Subcutaneous abdominal adipose tissue (tissue), 5 donors: ENCODE measurements around the gene TAF13.
A peak's percentile ranks its signal among the peaks of the same experiment; 100 is the strongest.

Experiments used
- H3K27ac ChIP-seq: one replicate; pipeline ENCODE4 v1.7.0; 2013; ENCODE audit warnings: low read depth, mild to moderate bottlenecking, inconsistent platforms, low read length, moderate library complexity
- H3K27me3 ChIP-seq, 5 donors: one replicate each; pipeline ENCODE4 v1.7.0; 2013; ENCODE audit warnings: low read length in 5 of 5, inconsistent platforms in 1 of 5; ENCODE audit not compliant: control insufficient read depth in 5 of 5, insufficient read depth in 4 of 5
- H3K36me3 ChIP-seq, 5 donors: one replicate each; pipeline ENCODE4 v1.7.0; 2013; ENCODE audit warnings: low read length in 5 of 5; ENCODE audit not compliant: control insufficient read depth in 5 of 5, insufficient read depth in 5 of 5
- H3K4me1 ChIP-seq, 5 donors: one replicate each; pipeline ENCODE4 v1.7.0; 2013; ENCODE audit warnings: low read length in 5 of 5, mild to moderate bottlenecking in 3 of 5, moderate library complexity in 1 of 5; ENCODE audit not compliant: control insufficient read depth in 5 of 5, insufficient read depth in 5 of 5
- H3K4me3 ChIP-seq, 5 donors: one replicate each; pipeline ENCODE4 v1.7.0; 2013; ENCODE audit warnings: low read length in 5 of 5, low read depth in 1 of 5
- H3K9ac ChIP-seq, 5 donors: one replicate each; pipeline ENCODE4 v1.7.0; 2013; ENCODE audit warnings: low read length in 5 of 5, mild to moderate bottlenecking in 4 of 5, moderate library complexity in 3 of 5
- H3K9me3 ChIP-seq, 5 donors: one replicate each; pipeline ENCODE4 v1.7.0; 2013; ENCODE audit warnings: low read length in 5 of 5; ENCODE audit not compliant: control insufficient read depth in 5 of 5
- donor health status: healthy.
- donor health status: healthy.
- donor health status: healthy.
- donor health status: healthy.
- donor health status: healthy.

TAF13 gene

DNA sequence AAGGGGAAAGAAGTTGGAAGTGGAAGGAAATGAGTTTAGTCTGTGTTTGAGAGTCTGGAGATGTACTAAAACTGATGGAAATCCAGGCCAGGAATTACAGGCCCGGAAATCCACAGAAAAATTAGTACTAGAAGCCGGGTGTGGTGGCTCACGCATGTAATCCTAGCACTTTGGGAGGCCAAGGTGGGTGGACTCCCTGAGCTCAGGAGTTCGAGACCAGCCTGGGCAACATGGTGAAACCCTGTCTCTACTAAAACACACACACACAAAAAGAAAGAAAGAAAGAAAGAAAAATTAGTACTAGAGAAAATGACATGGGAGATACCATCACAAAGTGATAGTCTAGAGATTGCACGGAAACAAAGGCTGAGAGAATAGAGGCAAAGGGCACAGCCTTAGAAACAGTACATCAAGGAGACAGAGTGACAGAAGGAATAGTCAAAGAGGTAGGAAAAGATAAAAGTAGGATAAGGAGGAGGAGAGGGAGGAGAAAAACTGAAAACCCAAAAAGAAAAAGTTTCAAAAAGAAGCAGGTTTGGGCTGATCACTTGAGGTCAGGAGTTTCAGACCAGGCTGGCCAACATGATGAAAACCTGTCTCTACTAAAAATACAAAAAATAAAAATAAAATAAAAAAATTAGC, 4.8 kb upstream of the TAF13 start:
- H3K36me3 ChIP-seq: no peaks in the 10 kb centered on the region
- peak overlapping the region; percentile 78 for H3K27ac ChIP-seq
- H3K9me3 ChIP-seq: no peaks in the 10 kb centered on the region
- peak overlapping the region in 1 of 5 donors; percentile 16 for H3K4me3 ChIP-seq
- peaks cover 0 to 16% (median 15%) of the 10 kb centered on the region in 5 donors for H3K4me1 ChIP-seq
- H3K9ac ChIP-seq: peak overlapping the region in 1 of 5 donors; percentile 4
- no peaks in the 10 kb centered on the region for H3K27me3 ChIP-seq

- Histone ChIP-seq H3K4me3 (no peak overlapping the region), H3K4me1 (peaks cover 0 to 27% (median 24%) of the 10 kb centered on the region in 5 donors), H3K9me3 (no peaks in the 10 kb centered on the region), H3K27me3 (no peaks in the 10 kb centered on the region), H3K9ac (no peak overlapping the region), H3K27ac (peak overlapping the region; percentile 78), H3K36me3 (no peaks in the 10 kb centered on the region)
Measured at GRCh38 chr1:109079240-109079622, 3.4 kb upstream of the TAF13 start.

- H3K9ac ChIP-seq: no peak overlapping the region
- H3K27ac ChIP-seq: no peak overlapping the region
- H3K27me3 ChIP-seq: no peaks in the 10 kb centered on the region
- peaks cover 0 to 27% (median 24%) of the 10 kb centered on the region in 5 donors for H3K4me1 ChIP-seq
- H3K9me3 ChIP-seq: no peaks in the 10 kb centered on the region
- no peak overlapping the region for H3K4me3 ChIP-seq
- no peaks in the 10 kb centered on the region for H3K36me3 ChIP-seq
Measured at GRCh38 chr1:109078317-109078716, 2.5 kb upstream of the TAF13 start.

DNA sequence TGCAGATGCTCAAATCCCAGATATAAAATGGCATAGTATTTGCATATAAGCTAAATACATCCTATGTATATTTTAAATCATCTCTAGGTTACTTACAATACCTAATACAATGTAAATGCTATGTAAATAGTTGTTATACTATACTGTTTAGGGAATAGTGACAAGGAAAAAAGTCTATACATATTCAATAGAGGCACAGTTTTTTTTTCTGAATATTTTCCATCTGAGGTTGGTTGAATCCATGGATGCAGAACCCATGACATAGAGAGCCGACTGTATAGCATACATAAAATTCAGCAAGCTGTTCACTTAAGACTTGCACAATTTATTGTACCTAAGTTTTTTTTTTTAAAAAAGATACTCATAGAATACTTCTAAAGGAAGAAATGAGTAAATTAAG, 6.5 kb downstream of the TAF13 start:
- H3K9me3 ChIP-seq: no peaks in the 10 kb centered on the region
- H3K4me3 ChIP-seq: no peak overlapping the region
- H3K4me1 ChIP-seq: peaks cover 0 to 6% (median 0%) of the 10 kb centered on the region in 5 donors
- H3K36me3 ChIP-seq: peaks cover 12 to 43% (median 24%) of the 10 kb centered on the region in 5 donors
- no peak overlapping the region for H3K27ac ChIP-seq
- H3K27me3 ChIP-seq: no peaks in the 10 kb centered on the region
- H3K9ac ChIP-seq: no peak overlapping the region

DNA sequence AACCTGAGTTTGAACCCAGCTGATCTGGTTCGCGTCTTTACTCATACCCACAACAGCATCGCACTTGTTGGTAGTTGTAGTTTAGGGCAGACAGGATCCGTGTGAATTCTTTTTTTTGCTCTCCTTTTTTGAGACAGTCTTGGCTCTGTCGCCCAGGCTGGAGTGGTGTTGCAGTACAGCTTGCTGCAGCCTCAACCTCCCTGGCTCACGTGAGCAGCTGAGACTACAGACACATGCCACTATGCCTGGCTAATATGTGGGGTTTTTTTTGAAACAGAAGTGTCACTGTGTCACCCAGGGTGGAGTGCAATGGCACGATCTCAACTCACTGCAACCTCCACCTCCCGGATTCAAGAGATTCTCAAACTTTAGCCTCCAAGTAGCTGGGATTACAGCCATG, 7.9 kb downstream of the TAF13 start:
- no peak overlapping the region for H3K9ac ChIP-seq
- H3K27me3 ChIP-seq: no peaks in the 10 kb centered on the region
- H3K9me3 ChIP-seq: no peaks in the 10 kb centered on the region
- H3K36me3 ChIP-seq: peaks cover 15 to 51% (median 29%) of the 10 kb centered on the region in 5 donors
- H3K27ac ChIP-seq: no peak overlapping the region
- peaks cover 0 to 6% (median 0%) of the 10 kb centered on the region in 5 donors for H3K4me1 ChIP-seq
- H3K4me3 ChIP-seq: no peak overlapping the region

DNA sequence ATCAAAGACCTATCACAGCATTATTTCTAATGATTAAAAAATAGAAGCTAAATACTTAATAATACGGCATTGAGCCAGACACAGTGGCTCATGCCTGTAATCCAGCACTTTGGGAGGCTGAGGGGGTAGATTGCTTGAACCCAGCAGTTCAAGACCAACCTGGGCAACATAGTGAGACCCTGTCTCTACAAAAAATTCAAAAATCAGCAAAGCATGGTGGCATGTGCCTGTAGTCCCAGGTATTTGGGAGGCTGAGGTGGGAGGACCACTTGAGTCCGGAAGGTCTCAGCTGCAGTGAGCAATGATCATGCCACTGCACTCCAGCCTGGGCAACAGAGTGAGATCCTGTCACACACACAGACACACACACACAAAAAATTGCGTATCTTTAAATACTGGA, 10.7 kb downstream of the TAF13 start:
- Histone ChIP-seq H3K27me3 (no peaks in the 10 kb centered on the region), H3K36me3 (peaks cover 20 to 48% (median 27%) of the 10 kb centered on the region in 5 donors), H3K4me3 (no peak overlapping the region), H3K9ac (no peak overlapping the region), H3K9me3 (no peaks in the 10 kb centered on the region), H3K4me1 (peaks cover 0 to 6% (median 0%) of the 10 kb centered on the region in 5 donors), H3K27ac (no peak overlapping the region)

- Histone ChIP-seq H3K27me3 (no peaks in the 10 kb centered on the region), H3K4me3 (no peak overlapping the region), H3K9ac (no peak overlapping the region), H3K4me1 (no peaks in the 10 kb centered on the region), H3K27ac (no peak overlapping the region), H3K9me3 (no peaks in the 10 kb centered on the region), H3K36me3 (peaks cover 15 to 25% (median 20%) of the 10 kb centered on the region in 5 donors)
Measured at GRCh38 chr1:109061183-109061582, 14.6 kb downstream of the TAF13 start.

DNA sequence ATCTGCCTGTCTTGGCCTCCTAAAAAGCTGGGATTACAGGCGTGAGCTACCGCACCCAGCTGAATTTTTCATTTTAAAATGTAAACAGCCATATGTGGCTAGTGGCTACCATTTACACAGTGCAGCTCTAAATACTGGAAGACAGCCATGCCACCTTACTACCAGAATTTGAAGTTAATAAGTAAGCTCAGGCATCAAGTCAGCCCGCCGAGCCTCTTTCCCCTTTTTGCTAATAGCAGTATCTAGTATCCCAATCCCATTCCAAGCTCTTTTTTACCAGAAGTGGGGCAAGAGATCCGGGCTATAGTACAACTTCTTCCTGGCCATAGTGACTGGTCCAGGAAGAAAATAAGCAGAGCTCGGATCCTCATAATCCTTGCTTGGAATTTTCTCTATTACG, 15.1 kb downstream of the TAF13 start:
- H3K4me1 ChIP-seq: no peaks in the 10 kb centered on the region
- H3K27ac ChIP-seq: no peak overlapping the region
- peaks cover 13 to 21% (median 17%) of the 10 kb centered on the region in 5 donors for H3K36me3 ChIP-seq
- no peaks in the 10 kb centered on the region for H3K27me3 ChIP-seq
- H3K9ac ChIP-seq: no peak overlapping the region
- no peaks in the 10 kb centered on the region for H3K9me3 ChIP-seq
- H3K4me3 ChIP-seq: no peak overlapping the region

DNA sequence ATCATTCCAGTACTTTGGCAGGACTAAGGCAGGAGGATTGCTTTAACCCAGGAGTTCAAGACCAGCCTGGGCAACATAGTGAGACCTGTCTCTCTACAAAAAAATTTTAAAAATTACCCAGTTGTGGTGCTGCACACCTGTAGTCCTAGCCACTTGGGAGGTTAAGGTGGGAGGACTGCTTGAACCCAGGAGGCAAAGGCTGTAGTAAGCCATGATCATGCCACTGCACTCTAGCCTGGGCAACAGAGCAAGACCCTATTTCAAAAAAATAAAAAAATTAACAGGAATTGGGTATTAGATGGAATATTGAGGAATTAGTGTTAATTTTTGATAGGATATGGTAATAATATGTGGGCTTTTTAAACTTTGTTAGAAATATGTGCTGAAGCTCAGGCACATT, 16.8 kb downstream of the TAF13 start:
- no peaks in the 10 kb centered on the region for H3K9me3 ChIP-seq
- H3K27me3 ChIP-seq: no peaks in the 10 kb centered on the region
- H3K27ac ChIP-seq: no peak overlapping the region
- no peak overlapping the region for H3K9ac ChIP-seq
- no peaks in the 10 kb centered on the region for H3K4me1 ChIP-seq
- H3K4me3 ChIP-seq: no peak overlapping the region
- peaks cover under 1 to 8% (median 6%) of the 10 kb centered on the region in 5 donors for H3K36me3 ChIP-seq

GRCh38 chr1:109056064-109056463, 19.7 kb downstream of the TAF13 start:
- Histone ChIP-seq H3K4me3 (no peak overlapping the region), H3K9me3 (no peaks in the 10 kb centered on the region), H3K4me1 (no peaks in the 10 kb centered on the region), H3K9ac (no peak overlapping the region), H3K27ac (no peak overlapping the region), H3K27me3 (no peaks in the 10 kb centered on the region), H3K36me3 (no peaks in the 10 kb centered on the region)
